OCI-LY3 (cell line): Measurements from ENCODE around the gene CHN2.

Source experiments
- H2AFZ ChIP-seq: fragments of 200-600, 300-600 bp; shearing (Covaris generic); 2 replicates; pipeline ENCODE4 v1.6.0; 2014; ENCODE audit warnings: antibody characterized with exemption, low read depth, low read length
- H3K27ac ChIP-seq: fragments of 200-600, 300-600 bp; sonication (generic); 2 replicates; pipeline ENCODE4 v1.5.1; 2014; ENCODE audit warnings: mild to moderate bottlenecking, low read length, moderate library complexity, mixed read lengths
- H3K27me3 ChIP-seq: fragments of 200-600, 300-600 bp; sonication (generic); 2 replicates; pipeline ENCODE4 v1.6.1; 2014; ENCODE audit warnings: low read depth, low read length, mixed read lengths
- H3K36me3 ChIP-seq: fragments of 200-600, 300-600 bp; sonication (generic); replicated peaks from 2 replicates; pipeline ENCODE3; 2014; ENCODE audit warnings: low read depth, low read length, mixed read lengths
- H3K4me1 ChIP-seq: fragments of 300-600, 200-600 bp; sonication (generic); 2 replicates; pipeline ENCODE4 v1.6.1; 2014; ENCODE audit warnings: low read length, mixed read lengths
- H3K4me2 ChIP-seq: fragments of 200-600, 300-600 bp; sonication (generic); 2 replicates; pipeline ENCODE4 v1.6.1; 2014; ENCODE audit warnings: low read length, mixed read lengths
- H3K4me3 ChIP-seq: fragments of 300-600, 200-600 bp; sonication (generic); 2 replicates; pipeline ENCODE4 v1.5.1; 2014; ENCODE audit warnings: antibody characterized with exemption, mild to moderate bottlenecking, low read length, moderate library complexity
- H3K79me2 ChIP-seq: fragments of 300-600, 200-600 bp; shearing (Covaris generic); 2 replicates; pipeline ENCODE4 v1.6.1; 2014; ENCODE audit warnings: mild to moderate bottlenecking, low read length, mixed read lengths
- H3K9ac ChIP-seq: fragments of 300-600, 200-600 bp; shearing (Covaris generic); 2 replicates; pipeline ENCODE4 v1.6.0; 2014; ENCODE audit warnings: mild to moderate bottlenecking, low read length, moderate library complexity
- H3K9me3 ChIP-seq: fragments of 200-600, 300-600 bp; shearing (Covaris generic); 2 replicates; pipeline ENCODE4 v1.6.1; 2014; ENCODE audit warnings: low read length, mixed read lengths; ENCODE audit not compliant: insufficient read depth
- H4K20me1 ChIP-seq: fragments of 200-600, 300-600 bp; sonication (generic); 2 replicates; pipeline ENCODE4 v1.6.1; 2016; ENCODE audit warnings: low read length, mixed read lengths; ENCODE audit not compliant: insufficient read depth
- EZH2phosphoT487 ChIP-seq: fragments of 200-600 bp; shearing (Covaris generic); IDR thresholded peaks from 2 replicates; pipeline ENCODE4 v1.6.1; 2018; ENCODE audit warnings: antibody characterized with exemption, mixed run types, low read depth
- TF ChIP-seq, protein P1 (sequence below): fragments of 200-600, 300-600 bp; sonication (generic); IDR thresholded peaks from 2 replicates; pipeline ENCODE4 v1.5.1; 2014; ENCODE audit warnings: antibody characterized with exemption, low read length, low read depth

Gene CHN2

DNA sequence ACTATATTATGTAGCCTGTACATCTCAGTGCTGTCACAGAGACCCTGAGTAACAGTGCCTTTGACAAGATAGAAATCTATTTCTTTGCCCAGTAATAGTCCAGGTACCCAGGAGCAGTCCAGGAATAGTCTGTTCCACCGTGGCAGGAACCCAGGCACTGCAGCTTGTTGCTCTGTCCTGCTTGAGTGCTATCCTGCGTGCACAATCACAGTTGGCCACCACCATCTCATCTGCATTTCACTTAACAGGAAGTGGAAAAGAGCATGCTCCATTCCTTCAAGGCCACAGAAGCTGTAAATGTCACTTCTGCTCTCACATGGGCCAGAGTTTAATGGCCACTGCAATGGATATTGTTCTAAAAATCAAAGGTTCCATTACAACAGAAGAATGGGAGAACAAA lies 307.6 kb downstream of the CHN2 start:
- H3K9ac ChIP-seq, result no peak overlapping the region
- H3K36me3 ChIP-seq, result no peaks in the 10 kb centered on the region
- TF ChIP-seq, protein P1, sequence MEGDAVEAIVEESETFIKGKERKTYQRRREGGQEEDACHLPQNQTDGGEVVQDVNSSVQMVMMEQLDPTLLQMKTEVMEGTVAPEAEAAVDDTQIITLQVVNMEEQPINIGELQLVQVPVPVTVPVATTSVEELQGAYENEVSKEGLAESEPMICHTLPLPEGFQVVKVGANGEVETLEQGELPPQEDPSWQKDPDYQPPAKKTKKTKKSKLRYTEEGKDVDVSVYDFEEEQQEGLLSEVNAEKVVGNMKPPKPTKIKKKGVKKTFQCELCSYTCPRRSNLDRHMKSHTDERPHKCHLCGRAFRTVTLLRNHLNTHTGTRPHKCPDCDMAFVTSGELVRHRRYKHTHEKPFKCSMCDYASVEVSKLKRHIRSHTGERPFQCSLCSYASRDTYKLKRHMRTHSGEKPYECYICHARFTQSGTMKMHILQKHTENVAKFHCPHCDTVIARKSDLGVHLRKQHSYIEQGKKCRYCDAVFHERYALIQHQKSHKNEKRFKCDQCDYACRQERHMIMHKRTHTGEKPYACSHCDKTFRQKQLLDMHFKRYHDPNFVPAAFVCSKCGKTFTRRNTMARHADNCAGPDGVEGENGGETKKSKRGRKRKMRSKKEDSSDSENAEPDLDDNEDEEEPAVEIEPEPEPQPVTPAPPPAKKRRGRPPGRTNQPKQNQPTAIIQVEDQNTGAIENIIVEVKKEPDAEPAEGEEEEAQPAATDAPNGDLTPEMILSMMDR, result no peak
- TF ChIP-seq EZH2phosphoT487, result no peak
- no peaks in the 10 kb centered on the region for H3K9me3 ChIP-seq
- no peak overlapping the region for H3K27ac ChIP-seq
- H3K4me1 ChIP-seq, result no peaks in the 10 kb centered on the region
- H2AFZ ChIP-seq, result no peak overlapping the region
- no peaks in the 10 kb centered on the region for H3K79me2 ChIP-seq
- H3K27me3 ChIP-seq, result no peaks in the 10 kb centered on the region
- H3K4me3 ChIP-seq, result no peak overlapping the region
- H4K20me1 ChIP-seq, result no peaks in the 10 kb centered on the region
- no peak overlapping the region for H3K4me2 ChIP-seq

DNA sequence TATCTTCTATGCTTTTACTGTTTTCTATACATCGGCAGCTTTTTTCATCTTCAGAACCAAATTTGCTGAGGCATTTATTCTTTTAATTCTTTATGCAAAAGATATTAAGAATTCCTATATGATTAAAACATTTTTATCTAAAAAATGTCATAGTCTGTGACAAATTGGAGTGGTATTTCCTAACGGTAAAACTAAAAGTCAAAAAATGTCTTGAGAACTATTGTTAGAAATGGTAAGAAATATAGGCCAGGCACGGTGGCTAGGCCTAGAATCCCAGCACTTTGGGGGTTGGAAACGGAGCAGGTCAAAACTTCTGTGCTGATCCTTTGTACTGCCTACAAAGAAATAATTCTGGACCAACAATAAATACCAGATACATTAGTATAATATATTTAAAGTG lies 311.4 kb downstream of the CHN2 start:
- Histone ChIP-seq H2AFZ (no peak overlapping the region), H3K4me3 (no peak overlapping the region), H3K9me3 (no peaks in the 10 kb centered on the region), H3K27me3 (no peaks in the 10 kb centered on the region), H4K20me1 (no peaks in the 10 kb centered on the region), H3K79me2 (no peaks in the 10 kb centered on the region), H3K4me1 (no peaks in the 10 kb centered on the region), H3K4me2 (no peak overlapping the region), H3K9ac (no peak overlapping the region), H3K36me3 (no peaks in the 10 kb centered on the region), H3K27ac (no peak overlapping the region)
- TF ChIP-seq EZH2phosphoT487, result no peak
- TF ChIP-seq, protein P1, result no peak

DNA sequence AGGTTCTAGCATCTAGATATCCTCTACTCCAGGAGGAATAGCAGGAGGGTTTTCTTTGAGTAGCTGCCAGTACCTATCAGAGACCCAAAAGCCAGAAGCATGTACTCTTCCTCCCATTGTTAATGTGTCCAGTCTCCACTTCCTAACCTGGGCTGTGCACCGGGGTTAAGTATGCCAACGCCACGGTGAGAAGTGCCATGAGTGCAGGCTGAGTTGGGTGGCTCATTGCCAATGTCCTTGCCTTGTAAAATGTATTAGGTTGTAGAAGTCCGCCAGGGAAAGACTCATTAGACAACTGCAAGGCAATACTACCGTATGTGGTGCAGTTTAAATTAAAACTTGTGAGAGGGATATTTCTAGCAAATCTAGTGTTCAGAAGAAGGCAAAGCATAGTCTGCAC lies 314.0 kb downstream of the CHN2 start:
- no peak overlapping the region for H3K27ac ChIP-seq
- TF ChIP-seq, protein P1, result no peak
- no peak for TF ChIP-seq EZH2phosphoT487
- no peak overlapping the region for H3K4me2 ChIP-seq
- no peaks in the 10 kb centered on the region for H3K79me2 ChIP-seq
- H4K20me1 ChIP-seq, result no peaks in the 10 kb centered on the region
- H3K36me3 ChIP-seq, result no peaks in the 10 kb centered on the region
- no peaks in the 10 kb centered on the region for H3K4me1 ChIP-seq
- H3K27me3 ChIP-seq, result no peaks in the 10 kb centered on the region
- no peaks in the 10 kb centered on the region for H3K9me3 ChIP-seq
- H3K9ac ChIP-seq, result no peak overlapping the region
- no peak overlapping the region for H2AFZ ChIP-seq
- H3K4me3 ChIP-seq, result no peak overlapping the region

DNA sequence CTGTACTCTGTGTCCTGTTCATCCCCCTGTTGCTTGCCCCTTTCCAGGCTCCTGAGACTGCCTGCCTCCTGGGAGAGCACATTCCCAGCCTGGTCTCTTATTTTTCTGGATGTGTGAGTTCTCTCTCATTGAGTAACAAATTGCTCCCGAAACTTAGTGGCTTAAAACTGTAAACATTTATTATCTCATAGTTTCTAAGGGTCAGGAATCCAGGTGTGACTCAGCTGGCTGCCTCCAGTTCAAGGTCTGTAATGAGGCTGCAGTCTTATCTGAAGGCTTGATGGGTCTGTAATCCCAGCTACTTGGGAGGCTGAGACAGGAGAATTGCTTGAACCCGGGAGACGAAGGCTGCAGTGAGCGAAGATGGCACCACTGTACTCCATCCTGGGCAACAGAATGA lies 315.5 kb downstream of the CHN2 start:
- TF ChIP-seq, protein P1, result no peak
- no peak for TF ChIP-seq EZH2phosphoT487
- Histone ChIP-seq H3K4me2 (no peak overlapping the region), H3K27ac (no peak overlapping the region), H3K4me1 (no peaks in the 10 kb centered on the region), H4K20me1 (no peaks in the 10 kb centered on the region), H3K9me3 (no peaks in the 10 kb centered on the region), H3K4me3 (no peak overlapping the region), H3K9ac (no peak overlapping the region), H3K79me2 (no peaks in the 10 kb centered on the region), H2AFZ (no peak overlapping the region), H3K36me3 (no peaks in the 10 kb centered on the region), H3K27me3 (no peaks in the 10 kb centered on the region)
